Placental pericyte (primary cell): ENCODE results near the gene PPM1D. TPM values are rescaled to one million over a fixed set of nuclear protein-coding genes. Genes with fewer than 3 reads are reported as not detected.

Experiments
- small RNA-seq: library from RNA; depleted of rRNA; stranded (forward); fragments of <200 nt; gene quantifications from one replicate; pipeline ENCODE3, GENCODE V24; 2012; ENCODE audit warnings: low replicate concordance
- total RNA-seq: library from RNA; depleted of rRNA; stranded (reverse); fragments of >200 nt; gene quantifications from 2 replicates; pipeline ENCODE4 v1.2.3, GENCODE V29; 2012

PPM1D gene
- 13.8 and 19.0 TPM in 2 replicates for total RNA-seq

DNA sequence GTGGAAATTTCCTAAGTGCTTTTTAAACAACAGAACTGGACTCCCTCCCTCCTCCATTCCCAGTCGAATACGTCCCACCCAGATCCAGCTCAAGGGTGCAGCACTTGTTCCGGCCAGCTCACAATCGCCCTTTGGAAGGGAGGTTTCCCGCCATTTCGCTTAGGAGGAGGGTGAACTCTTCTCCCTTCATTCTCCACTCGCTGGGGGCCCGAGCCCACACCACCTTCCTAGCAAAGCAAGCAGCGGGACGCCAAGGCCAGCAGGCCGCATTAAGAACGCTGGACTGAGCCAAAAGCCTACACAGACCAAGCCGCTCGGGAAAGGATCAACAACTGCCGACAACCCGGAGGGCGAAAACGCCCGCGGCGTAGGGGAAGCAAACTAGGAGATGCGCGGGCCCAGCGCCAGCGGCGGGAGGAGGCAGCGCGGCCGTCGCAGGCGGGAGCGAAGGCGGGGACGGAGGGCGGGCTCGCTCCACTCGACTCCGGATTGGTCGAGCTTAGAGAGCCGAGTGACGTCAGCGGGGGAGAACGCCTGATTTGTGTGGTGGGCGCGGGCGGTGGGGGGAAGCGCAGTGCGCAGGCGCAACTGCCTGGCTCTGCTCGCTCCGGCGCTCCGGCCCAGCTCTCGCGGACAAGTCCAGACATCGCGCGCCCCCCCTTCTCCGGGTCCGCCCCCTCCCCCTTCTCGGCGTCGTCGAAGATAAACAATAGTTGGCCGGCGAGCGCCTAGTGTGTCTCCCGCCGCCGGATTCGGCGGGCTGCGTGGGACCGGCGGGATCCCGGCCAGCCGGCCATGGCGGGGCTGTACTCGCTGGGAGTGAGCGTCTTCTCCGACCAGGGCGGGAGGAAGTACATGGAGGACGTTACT lies at the start of gene PPM1D:
Gene PPM1D, plus strand, starts transcription at position 574 of the 870 bp plus-strand sequence. Its CDS starts 222 bp downstream, at position 796.

DNA sequence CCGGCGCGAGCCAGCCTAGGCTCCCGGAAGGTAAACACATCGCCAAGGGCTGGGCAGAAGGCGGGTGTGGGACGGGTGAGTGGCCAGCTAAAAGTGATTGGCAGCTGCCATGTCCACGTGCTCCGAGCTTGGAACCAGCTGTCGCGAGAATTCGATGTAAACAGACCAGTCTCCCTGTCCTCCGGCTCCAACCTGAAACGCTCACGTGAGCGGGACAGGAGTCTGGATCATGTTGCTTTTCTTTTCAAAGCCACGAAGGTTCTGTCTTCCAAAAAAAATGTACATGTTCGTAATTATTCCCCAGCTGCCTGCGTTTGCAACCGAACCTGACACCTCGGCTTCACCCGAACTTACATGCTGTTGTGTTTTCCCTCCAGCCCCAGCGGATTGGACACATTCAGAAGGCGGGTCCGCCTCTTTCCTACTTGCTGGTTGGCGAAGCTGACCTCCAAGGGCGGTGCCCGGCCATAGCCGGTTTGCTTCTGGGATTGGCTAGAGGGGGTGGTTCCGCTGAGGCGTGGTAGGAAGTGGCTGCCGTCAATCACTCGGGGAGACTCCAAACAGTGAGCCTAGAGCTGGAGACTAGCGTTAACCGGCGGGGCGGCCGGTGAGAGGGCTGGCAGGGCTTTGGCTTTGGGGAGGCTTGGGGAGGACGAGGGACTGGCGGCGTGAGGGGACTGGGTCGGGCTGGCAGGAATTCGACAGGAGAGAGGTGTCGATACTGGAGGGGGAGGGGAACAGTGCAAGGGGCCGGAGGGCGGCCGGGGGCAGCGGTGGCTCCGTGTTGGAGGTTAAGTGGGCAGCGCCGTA lies 77.5 kb downstream of the PPM1D start, which contains the start of gene BCAS3:
Gene BCAS3, plus strand, starts transcription at position 544 of the 810 bp plus-strand sequence.

Small RNA genes lying within 50 kb of the gene (small RNA-seq; reads per million reads assigned to genes)
- gene AC011921.2: not detected
- not detected for gene RN7SL606P
- not detected for gene RNU6-623P

Other genes with a start within 250 kb of the PPM1D start
- 63.7 and 70.9 TPM in 2 replicates for gene USP32, start 208.1 kb upstream of the PPM1D start, total RNA-seq
- not detected in 2 replicates for gene CHCT1, start 177.7 kb upstream of the PPM1D start, total RNA-seq
- gene APPBP2, start 74.0 kb upstream of the PPM1D start, total RNA-seq: 28.9 and 39.5 TPM in 2 replicates
- gene BCAS3, start 77.7 kb downstream of the PPM1D start, total RNA-seq: 17.3 and 35.9 TPM in 2 replicates